Psoas muscle (tissue), 8 donors: ENCODE measurements around the gene C14orf93. TPM values are rescaled to one million over a fixed set of nuclear protein-coding genes. Genes with fewer than 3 reads are reported as not detected.

ENCODE experiments used
- ATAC-seq, 4 donors: fragments of 200-7000 bp; cut with Tn5 transposase; one replicate each; pipeline ENCODE4 v1.9.1; 2020; ENCODE audit warnings: moderate library complexity in 3 of 4, mild to moderate bottlenecking in 2 of 4
- DNase-seq, 2 donors: peaks; one replicate each; pipeline ENCODE4 v3.0.0-alpha.2; 2020
- H3K27ac ChIP-seq: fragments of 200-600 bp; one replicate; pipeline ENCODE4 v1.8.0; 2022
- H3K27me3 ChIP-seq, 3 donors: fragments of 200-600 bp in 1 of 3; one replicate each; pipeline versions ENCODE4 v1.6.1 to v1.8.0; 2013 to 2022; ENCODE audit warnings: low read length in 2 of 3, mild to moderate bottlenecking in 2 of 3, moderate library complexity in 1 of 3; ENCODE audit not compliant: insufficient read depth in 3 of 3
- H3K36me3 ChIP-seq, 2 donors: fragments of 200-600 bp in 1 of 2; one replicate each; pipeline versions ENCODE4 v1.6.1 to v1.8.0; 2013 to 2022; ENCODE audit warnings: low read depth in 1 of 2, mild to moderate bottlenecking in 1 of 2, moderate library complexity in 1 of 2; ENCODE audit not compliant: insufficient read depth in 1 of 2
- H3K4me1 ChIP-seq: fragments of 200-600 bp; one replicate; pipeline ENCODE4 v1.8.0; 2022
- H3K4me3 ChIP-seq: fragments of 200-600 bp; one replicate; pipeline ENCODE4 v1.8.0; 2022; ENCODE audit warnings: mild to moderate bottlenecking
- H3K9me3 ChIP-seq: fragments of 200-600 bp; one replicate; pipeline ENCODE4 v1.8.0; 2022
- CTCF ChIP-seq: fragments of 200-600 bp; IDR thresholded peaks from one replicate; pipeline ENCODE4 v1.8.0; 2022; ENCODE audit warnings: antibody characterized with exemption
- WGBS, 3 donors: extraction: QIAGEN DNeasy Blood & Tissue Kit; methylation state at CpG; one replicate each; pipeline versions ENCODE4 v1.1.6 to v1.1.7; 2013; 5-methylcytosine and 5-hydroxymethylcytosine counted together
- intact Hi-C, 2 donors: fragments of 100-400 bp; cut with DNase I; formaldehyde crosslinking; loops; one replicate each; pipeline versions ENCODE4 v1.11.0 to v1.14.2; 2022
- polyA plus RNA-seq, 3 donors: library from polyadenylated mRNA; stranded (reverse); fragments of 200-250 nt; gene quantifications; one replicate each; pipeline ENCODE4 v1.2.3, GENCODE V29; 2013
- total RNA-seq, 4 donors: library from RNA; stranded (reverse); fragmentation: NEBNext Ultra II Directional in 2 of 4; extraction: Animal tissue kit (Norgen Biotek cat#: 25700) in 2 of 4; gene quantifications; one replicate each; pipeline versions ENCODE4 v1.2.1 to v1.2.4, GENCODE V29; 2021 to 2023
- donor health status: healthy with polysubstance abuse.
- donor health status: DM: no; HTN: no; CAD: no; lungs with moderate emphysema.
- donor health status: Bipolar disorder and iron deficiency.
- donor health status: healthy.
- donor health status: DM: yes; HTN: yes; CAD: no.
- donor health status: DM: no; HTN: no; CAD: no.
- donor health status: DM: no; HTN: no; CAD: no.
- donor health status: DM: yes; HTN: yes; CAD: no.

Gene C14orf93
- total and polyA plus RNA-seq, 7 donors, result 1.7 to 5.1 (median 3.5) TPM

GRCh38 chr14:22985894-22986507, 23.9 kb downstream of the C14orf93 start:
- DNase-seq (no peak), ATAC-seq (no peak)
- Histone ChIP-seq H3K27ac (no peak overlapping the region), H3K27me3 (peaks cover 0 to 19% (median 12%) of the 10 kb centered on the region in 3 donors), H3K36me3 (peaks cover 4 to 25% of the 10 kb centered on the region in 2 donors), H3K9me3 (no peaks in the 10 kb centered on the region), H3K4me1 (peaks cover 8% of the 10 kb centered on the region), H3K4me3 (no peak overlapping the region)
- intact Hi-C loops, result loop anchor here (1.0 to 10.0 kb wide), 3 partner anchors 51 to 73 kb away; no protein-coding TSS in a partner anchor
- 67 to 73% (median 70%) methylated on average over 2 of the region's 2 CpGs for WGBS, 3 donors
- no peak for TF ChIP-seq CTCF

- peaks cover 0 to 28% (median 15%) of the 10 kb centered on the region in 3 donors for H3K27me3 ChIP-seq
- H3K4me1 ChIP-seq, result peaks cover 8% of the 10 kb centered on the region
- H3K9me3 ChIP-seq, result no peaks in the 10 kb centered on the region
- intact Hi-C loops, result loop anchor here (5.0 to 10.0 kb wide), 2 partner anchors 50 to 428 kb away; no protein-coding TSS in a partner anchor
- no peak for TF ChIP-seq CTCF
- H3K27ac ChIP-seq, result no peak overlapping the region
- H3K4me3 ChIP-seq, result no peak overlapping the region
- ATAC-seq, result no peak
- WGBS, 3 donors, result 87 to 93% (median 88%) methylated on average over 6 of the region's 6 CpGs
- peaks cover 3 to 22% of the 10 kb centered on the region in 2 donors for H3K36me3 ChIP-seq
- no peak for DNase-seq
These were observed 24.8 kb downstream of the C14orf93 start for GRCh38 chr14:22984959-22985658.

- intact Hi-C loops, result loop anchor here (5.0 to 10.0 kb wide), 2 partner anchors 48 to 425 kb away; no protein-coding TSS in a partner anchor
- H3K4me3 ChIP-seq, result peak within 1 kb of the TSS; percentile 71
- peaks cover 0 to 5% of the 10 kb centered on the region in 2 donors for H3K36me3 ChIP-seq
- peaks cover 0 to 38% (median 20%) of the 10 kb centered on the region in 3 donors for H3K27me3 ChIP-seq
- DNase-seq (peak; percentile 90 to 91), ATAC-seq (peak; percentile 63 to 84 (median 72))
- peak within 1 kb of the TSS; percentile 19 for H3K27ac ChIP-seq
- no peak for TF ChIP-seq CTCF
- 0 to 1% (median 1%) methylated on average over 39 to 48 of the region's 48 CpGs for WGBS, 3 donors
- H3K9me3 ChIP-seq, result no peaks in the 10 kb centered on the region
- H3K4me1 ChIP-seq, result peaks cover 8% of the 10 kb centered on the region
These were observed 27.3 kb downstream of the C14orf93 start, which contains the start of gene AJUBA for GRCh38 chr14:22982477-22983245. Gene AJUBA, minus strand, starts transcription at chr14:22982551. Its CDS starts 285 bp downstream, at chr14:22982266.

GRCh38 chr14:22981876-22982476, 28.0 kb downstream of the C14orf93 start:
- DNase-seq, result no peak
- peak in 1 of 4 donors; percentile 14 for ATAC-seq
- Histone ChIP-seq H3K9me3 (no peaks in the 10 kb centered on the region), H3K4me1 (peaks cover 13% of the 10 kb centered on the region), H3K4me3 (peak overlapping the region; percentile 71), H3K27me3 (peaks cover 0 to 38% (median 20%) of the 10 kb centered on the region in 3 donors), H3K27ac (peak overlapping the region; percentile 19), H3K36me3 (no peaks in the 10 kb centered on the region)
- no peak for TF ChIP-seq CTCF
- intact Hi-C loops, result loop anchor here (5.0 to 10.0 kb wide), 2 partner anchors 47 to 425 kb away; no protein-coding TSS in a partner anchor
- 0 to 3% (median 1%) methylated on average over 36 to 51 of the region's 51 CpGs for WGBS, 3 donors
